Activated T-cell treated with anti-CD3 and anti-CD28 coated beads, Interleukin-2, amount 50 U/mL, for 48 hours (primary cell): ENCODE results near the gene NLRP5.
"Not testable (repeated sequence)": the region's sequence is repeated elsewhere in the genome, so short reads cannot be mapped to it uniquely, and the experiment has no call there.

Experiments used
- DNase-seq, 2 experiments: peaks; one replicate each; pipeline ENCODE4 v3.0.0-alpha.2; 2020

The NLRP5 gene

DNA sequence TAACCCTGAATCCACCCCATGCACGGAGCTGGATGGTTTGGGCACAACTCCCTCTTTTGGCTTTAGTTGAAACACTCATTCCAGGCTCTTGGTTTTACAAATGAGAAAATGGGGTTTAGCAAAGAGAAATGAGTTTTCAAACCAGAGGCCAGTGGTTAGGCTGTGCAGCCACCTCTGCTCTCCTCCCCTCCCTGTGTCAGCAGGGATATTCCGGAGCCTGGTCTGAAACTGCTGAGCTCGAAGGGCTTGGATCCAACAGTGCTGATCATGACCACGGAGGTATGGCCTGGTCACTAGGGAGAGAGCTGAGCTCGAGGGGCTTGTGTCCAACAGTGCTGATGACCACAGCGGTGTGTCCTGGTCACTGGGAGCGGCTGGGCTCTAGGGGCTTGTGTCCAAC lies 93.0 kb downstream of the NLRP5 start:
- no peak for DNase-seq

DNA sequence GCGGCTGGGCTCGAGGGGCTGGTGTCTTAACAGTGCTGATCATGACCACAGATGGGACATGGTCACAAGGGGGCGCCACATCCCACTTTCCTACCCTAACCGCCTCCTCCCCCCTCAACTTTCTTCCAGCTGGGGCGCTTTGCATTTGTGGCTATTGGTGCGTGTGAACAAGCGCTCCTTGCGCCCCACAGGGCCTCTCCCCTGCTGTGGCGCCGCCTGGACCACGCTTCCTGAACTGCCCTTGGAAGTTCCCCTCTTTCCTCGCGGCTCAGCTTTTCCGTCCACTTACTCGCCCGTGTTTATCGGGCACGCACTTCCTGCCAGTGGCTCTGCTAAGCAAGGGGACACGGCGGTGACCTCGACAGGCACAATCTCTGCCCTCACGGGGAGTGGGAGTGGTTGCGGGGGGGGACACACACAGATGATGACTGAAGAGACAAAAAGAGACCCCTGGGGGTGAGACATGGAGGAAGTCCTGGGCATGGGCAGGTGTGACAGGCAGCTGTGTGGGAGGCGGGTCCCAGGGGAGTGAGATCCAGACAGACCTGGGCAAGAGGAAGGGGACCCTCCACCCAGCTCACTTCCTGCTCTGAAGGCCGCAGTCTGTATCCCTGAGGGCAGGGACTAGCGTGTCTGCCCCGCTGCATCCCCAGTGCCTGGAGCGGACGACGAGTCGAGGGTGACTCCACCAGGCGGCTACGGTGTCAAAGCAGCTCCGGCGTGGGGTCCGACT lies 94.3 kb downstream of the NLRP5 start:
- peak; percentile 78 to 81 for DNase-seq

DNA sequence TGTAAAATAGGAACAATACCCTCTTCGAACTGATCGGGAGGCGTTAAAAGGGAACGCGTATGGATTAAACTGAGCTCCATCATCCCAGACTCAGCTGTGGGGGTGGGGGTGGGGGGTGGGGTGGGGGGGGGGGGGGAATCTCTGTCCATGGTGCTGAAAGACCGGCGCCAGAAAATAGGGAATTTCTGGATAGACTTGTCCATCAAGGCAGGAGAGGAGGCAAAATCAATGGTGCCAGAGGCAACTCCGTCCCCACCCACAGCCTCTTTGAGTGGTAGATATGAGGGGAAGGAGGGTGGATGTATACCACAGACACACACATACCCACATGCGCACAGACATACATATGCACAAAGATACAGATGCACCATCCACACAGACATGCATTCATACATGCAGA lies 97.1 kb downstream of the NLRP5 start:
- DNase-seq, result no peak

DNA sequence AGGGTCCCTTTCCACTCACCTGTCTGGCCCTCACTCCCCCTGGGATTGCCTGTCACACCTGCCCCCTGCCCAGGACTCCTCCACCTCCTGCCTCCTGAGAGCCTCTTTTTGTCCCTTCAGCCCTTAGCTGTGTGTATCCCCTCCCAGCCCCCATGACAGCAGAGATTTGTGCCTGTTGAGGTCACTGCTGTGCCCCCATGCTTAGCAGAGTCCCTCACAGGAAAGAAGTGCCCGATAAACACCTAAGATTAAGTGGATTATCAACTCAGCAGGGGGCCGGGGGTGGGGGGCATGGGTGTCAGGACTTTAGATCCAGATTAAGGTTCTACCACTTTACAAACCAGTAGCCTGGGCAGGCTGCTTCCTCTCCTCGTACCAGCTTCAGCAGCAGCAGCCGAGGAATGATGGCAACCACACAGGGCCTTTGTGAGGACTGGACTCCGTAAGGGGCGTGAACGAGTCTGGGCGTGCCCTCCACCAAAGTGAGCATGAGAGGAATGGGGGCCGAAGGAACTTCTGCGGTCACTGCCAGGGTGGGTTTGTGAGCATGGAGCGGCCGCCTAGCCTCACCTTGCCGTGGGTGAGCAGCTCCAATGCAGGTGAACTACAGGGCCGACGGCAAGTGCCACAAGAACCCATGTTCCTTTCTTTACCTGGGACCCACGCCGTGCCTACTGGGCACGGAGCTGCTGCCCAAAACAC lies 98.4 kb downstream of the NLRP5 start:
- DNase-seq, result no peak

DNA sequence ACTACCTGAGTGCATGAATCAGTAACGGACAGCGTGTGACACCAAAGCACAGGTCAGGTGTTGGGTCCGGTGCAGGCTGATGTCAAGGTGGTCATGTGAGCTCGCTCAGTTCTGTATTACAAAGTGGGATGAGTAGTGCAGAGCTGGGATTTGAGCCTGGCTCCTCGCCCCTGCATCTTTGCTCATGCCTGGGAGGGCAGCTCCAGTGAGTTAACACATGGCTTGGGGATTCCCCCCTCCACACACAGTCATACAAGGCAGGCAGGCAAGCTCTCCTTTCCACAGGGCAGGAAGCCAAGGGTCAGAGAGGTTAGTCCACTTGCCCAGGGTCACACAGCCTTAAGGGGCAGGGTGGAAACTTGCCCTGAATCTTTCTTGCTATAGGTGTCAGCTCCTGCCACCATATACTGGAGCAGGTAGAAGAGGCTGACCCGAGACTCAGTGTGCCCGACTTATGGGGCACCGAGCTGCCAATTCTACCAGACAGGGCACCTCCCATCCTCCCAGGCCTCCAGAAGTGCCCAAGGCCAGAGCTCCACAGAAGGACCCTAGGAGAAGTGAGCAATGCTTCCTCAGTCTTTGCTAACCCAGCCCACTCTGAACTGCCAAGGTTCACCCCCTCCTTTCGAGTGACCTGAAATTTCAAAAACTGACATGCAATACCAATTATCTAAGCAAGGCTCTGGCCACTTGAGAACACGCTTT lies 99.1 kb downstream of the NLRP5 start:
- DNase-seq, result no peak

- DNase-seq, result no peak
These were observed 100.3 kb downstream of the NLRP5 start for GRCh38 chr19:56086671-56087430.

DNA sequence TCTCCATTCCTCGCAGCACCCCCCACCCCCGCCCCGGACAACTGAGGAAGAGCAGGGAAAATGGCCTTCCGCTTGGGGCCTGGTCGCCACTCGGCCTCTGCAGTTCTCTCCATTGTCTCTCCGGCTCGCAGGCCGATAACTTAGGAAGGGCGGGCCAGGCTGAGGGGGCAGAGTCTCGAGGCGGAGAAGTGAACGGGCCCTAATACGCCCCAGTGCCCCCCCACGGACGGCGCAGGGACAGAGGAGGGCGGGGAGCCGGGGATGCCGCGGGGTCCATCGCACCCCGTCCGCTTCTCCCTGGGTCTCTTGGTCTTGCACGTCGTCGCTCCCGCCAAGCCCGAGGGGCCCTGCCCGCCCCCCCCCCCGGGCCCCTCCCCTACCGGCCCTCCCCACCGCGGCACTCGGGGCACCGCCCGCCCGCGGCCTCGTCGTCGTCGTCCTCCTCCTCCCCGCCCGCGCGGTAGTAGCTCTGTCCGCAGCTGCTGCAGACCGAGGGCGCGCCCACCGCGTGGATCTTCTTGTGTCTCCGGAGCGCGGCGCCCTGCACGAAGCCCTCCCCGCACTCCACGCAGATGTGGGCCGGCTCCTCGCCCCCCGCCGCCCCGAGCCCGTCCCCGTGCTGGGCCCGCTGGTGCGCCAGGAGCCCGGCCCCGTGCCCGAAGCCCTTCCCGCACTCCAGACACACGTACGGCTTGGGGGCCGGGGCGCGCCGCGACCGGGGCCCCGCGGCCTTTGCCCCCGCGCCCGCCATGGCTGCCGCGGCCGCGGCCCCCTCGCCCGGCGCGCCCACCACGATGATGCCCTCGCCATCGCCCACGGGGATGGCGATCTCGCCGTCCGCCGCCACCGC lies 101.3 kb downstream of the NLRP5 start:
- no peak for DNase-seq

GRCh38 chr19:56088497-56089215 lies 102.1 kb downstream of the NLRP5 start:
- DNase-seq, result no peak

DNA sequence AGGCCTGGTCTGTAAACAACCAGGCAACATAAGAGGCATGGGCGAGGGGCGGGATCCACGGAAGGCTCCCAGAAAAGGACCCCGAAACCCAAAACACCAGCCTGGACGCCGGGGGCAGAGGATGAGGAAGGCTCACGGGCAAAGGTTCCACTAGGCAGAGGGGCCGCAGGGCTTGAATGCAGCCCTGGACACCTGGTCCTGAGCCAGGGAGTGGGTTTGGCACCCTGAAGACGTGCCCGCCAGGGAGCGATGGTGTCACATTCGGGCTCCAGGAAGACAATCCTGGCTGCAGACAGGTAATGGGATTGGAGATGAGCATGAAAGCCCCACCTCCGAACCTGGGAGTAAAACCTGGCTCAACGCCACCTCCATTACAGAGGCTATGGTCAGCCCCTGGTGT lies 102.8 kb downstream of the NLRP5 start:
- no peak for DNase-seq

DNA sequence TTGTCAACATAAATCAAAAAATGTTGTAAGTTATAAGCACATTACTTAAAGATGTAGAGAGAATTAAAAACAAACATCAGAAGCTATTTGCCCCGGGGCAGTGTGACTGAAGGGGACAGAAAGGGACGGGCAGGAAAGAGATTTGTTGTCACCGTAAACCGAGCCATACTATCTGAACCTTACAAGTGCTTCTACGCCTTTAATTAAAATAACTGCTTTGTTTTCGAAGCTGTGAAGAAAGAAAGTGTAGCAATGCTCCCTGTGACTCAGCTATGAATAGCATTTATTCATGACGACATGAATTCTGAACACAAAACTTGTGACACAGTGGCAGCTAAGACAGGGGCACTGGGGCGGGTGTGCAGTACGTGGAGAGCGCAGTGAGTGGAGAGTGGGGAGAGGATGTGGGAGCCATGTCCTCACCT lies 104.5 kb downstream of the NLRP5 start:
- DNase-seq, result no peak

DNA sequence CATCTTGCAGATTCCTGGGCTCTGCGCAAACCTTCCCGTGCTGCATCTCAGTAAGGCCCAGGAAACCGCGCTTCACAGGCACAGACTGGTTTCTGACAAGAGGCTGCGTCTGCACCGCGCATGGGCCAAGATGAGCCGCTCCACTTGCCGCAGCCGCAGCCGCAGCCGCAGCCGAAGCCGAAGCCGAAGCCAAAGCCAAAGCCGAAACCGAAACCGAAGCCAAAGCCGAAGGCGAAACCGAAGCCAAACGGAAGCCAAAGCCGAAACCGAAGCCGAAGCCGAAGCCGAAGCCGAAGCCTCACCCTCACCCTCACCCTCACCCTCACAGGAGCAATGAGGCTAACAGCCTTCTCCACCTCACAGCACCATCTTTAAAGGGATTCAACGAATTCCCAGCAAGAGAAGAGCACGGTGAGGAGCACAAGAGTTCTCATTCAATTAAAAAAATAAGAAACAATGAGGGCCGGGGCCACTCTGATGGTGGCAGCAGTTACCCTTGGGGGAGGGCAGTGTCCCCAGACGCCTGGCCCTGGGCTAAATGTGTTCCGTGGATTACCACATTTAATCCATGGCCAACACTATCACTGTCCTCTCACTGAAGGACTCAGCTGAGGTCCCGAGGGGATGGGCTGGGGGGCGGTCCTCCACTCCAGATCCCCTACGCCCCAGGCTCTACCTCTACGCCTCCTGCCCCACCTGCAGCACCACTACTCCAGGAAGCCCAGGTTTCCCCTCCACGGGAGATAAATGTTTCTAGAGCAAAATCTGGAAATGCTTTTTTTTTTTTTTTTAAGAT lies 105.4 kb downstream of the NLRP5 start:
- DNase-seq, result no peak

- no peak for DNase-seq
These were observed 106.4 kb downstream of the NLRP5 start for GRCh38 chr19:56092685-56093631.

GRCh38 chr19:56094449-56094848 lies 107.9 kb downstream of the NLRP5 start:
- DNase-seq, result no peak

DNA sequence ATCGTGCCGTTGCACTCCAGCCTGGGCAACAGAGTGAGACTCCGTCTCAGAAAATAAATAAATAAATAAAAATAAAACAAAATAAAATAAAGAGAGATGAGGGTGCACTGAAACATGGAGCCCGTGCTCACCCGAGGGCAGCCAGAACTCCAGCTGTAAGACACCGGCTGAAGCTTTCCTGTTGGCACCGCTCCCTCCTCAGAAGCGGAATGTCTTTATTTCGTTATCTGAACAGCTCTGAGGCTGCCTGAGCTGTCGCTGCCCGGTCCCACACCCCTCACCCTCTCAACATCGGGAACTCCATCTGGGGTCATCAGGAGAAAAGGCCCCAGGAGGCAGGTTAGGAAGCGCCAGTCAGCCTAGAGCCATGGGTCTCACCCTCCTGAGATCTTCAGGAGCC lies 110.1 kb downstream of the NLRP5 start:
- DNase-seq, result no peak

GRCh38 chr19:56097306-56097705 lies 110.7 kb downstream of the NLRP5 start:
- no peak for DNase-seq

DNA sequence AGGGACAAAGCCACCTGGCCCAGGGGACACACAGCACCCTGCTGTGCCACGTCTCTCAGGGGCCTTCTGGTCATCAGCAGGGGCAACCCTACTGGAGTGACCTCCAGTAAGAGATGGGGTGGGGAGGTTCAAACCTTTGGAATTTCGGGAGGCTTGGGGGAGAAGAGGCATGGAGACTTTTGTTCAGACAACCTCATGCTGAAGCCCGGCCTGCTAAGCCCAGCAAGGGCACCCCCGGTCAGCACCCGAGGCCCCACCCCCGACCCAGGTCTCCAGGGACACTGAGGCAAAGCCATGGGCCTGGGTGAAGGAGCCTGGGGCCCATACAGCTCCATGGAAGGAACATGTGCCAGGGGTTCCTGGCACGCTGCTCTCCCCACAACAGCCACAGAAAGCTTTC lies 111.2 kb downstream of the NLRP5 start:
- DNase-seq, result no peak

DNA sequence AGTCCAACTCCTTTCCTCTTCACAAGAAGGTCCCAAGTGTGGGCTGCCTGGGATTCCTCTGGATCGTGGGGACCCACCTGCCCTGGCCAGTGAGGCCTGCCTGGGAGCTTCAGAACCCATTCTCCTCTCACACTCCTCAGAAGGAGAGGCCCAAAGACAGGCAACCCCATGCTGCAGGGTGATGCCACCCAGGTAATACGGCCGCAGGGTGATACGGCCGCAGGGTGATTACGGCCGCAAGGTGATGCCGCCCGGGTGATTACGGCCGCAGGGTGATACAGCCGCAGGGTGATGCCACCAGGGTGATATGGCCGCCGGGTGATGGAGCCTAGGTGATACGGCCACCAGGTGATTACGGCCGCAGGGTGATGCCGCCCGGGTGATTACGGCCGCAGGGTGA lies 111.7 kb downstream of the NLRP5 start:
- DNase-seq, result not testable (repeated sequence)

GRCh38 chr19:56098731-56099568 lies 112.4 kb downstream of the NLRP5 start:
- no peak for DNase-seq
